SK-MEL-5 (cell line): ENCODE measurements around the gene APCDD1. TPM values are rescaled to one million over a fixed set of nuclear protein-coding genes. Genes with fewer than 3 reads are reported as not detected.
"Not testable (repeated sequence)": the region's sequence is repeated elsewhere in the genome, so short reads cannot be mapped to it uniquely, and the experiment has no call there.

Experiments used
- DNase-seq: peaks from one replicate; pipeline ENCODE4 v3.0.0-alpha.2; 2016; ENCODE audit warnings: low read depth, low spot score
- in situ Hi-C: cut with HindIII; loops from 2 replicates; pipeline ENCODE4 v1.10.0; 2016; ENCODE audit warnings: low sequenced_read_pairs, high pct_unique_total_duplicates, low pct_unique_long_range_greater_than_20kb
- total RNA-seq: library from RNA; depleted of rRNA; stranded (reverse); fragments of >200 nt; shearing (Covaris generic); gene quantifications from 2 replicates; pipeline ENCODE4 v1.2.3, GENCODE V29; 2014; rRNA removed

APCDD1 gene
- total RNA-seq, 1 experiment from 2014 or later, result not detected

- in situ Hi-C loops, result no loop called here
- DNase-seq, result no peak
Observed at GRCh38 chr18:10528439-10528838, 74.0 kb downstream of the APCDD1 start.

- no peak for DNase-seq
- in situ Hi-C loops, result no loop called here
Observed at GRCh38 chr18:10530002-10530401, 75.6 kb downstream of the APCDD1 start.

- no peak for DNase-seq
- in situ Hi-C loops, result no loop called here
Observed at GRCh38 chr18:10530852-10531251, 76.4 kb downstream of the APCDD1 start.

GRCh38 chr18:10533111-10533510 lies 78.7 kb downstream of the APCDD1 start:
- in situ Hi-C loops, result no loop called here
- DNase-seq, result no peak

- no peak for DNase-seq
- in situ Hi-C loops, result no loop called here
Observed at GRCh38 chr18:10536280-10536679, 81.8 kb downstream of the APCDD1 start.

- peak; percentile 4 for DNase-seq
- in situ Hi-C loops, result no loop called here
Observed at GRCh38 chr18:10537765-10538164, 83.3 kb downstream of the APCDD1 start.

- in situ Hi-C loops, DNase-seq: not testable (repeated sequence)
Observed at GRCh38 chr18:10539124-10539523, 84.7 kb downstream of the APCDD1 start.

Other genes with a start within 250 kb of the APCDD1 start
- 31.1 and 32.2 TPM in 2 replicates for gene NAPG, start 71.4 kb downstream of the APCDD1 start, total RNA-seq